Measurements from ENCODE around the gene PPP1R1C. TPM values are rescaled to one million over a fixed set of nuclear protein-coding genes. Genes with fewer than 3 reads are reported as not detected.
"Not testable (repeated sequence)": the region's sequence is repeated elsewhere in the genome, so short reads cannot be mapped to it uniquely, and the experiment has no call there.

The PPP1R1C gene
- total and polyA plus RNA-seq, 2 donors (not counting 1 experiment from before 2014, with no cell fraction given), result not detected

DNA sequence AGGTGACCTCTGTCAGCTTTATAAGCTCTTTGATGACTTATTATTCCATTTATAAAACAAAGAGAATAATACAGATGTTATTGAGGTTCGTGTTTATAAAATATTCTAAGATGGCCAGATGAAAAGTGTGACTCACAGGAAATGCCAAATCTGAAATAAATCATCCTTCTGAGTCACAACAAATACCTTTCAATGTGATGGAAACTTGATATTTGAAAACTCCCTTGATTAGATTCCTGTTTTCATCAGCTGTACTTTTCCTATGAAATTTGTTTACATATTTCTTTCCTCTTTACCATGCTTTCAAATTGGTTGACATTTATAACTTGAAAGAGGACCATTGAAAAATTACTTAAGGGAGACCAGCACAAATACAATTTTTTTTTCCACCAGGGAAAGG is 30.6 kb upstream of the PPP1R1C start:
- Mint-ChIP-seq H3K27me3 (peaks cover 15% of the 10 kb centered on the region), H3K9me3 (ENCODE audit: insufficient read depth) (no peaks in the 10 kb centered on the region), H3K4me1 (peaks cover 7% of the 10 kb centered on the region), H3K27ac (no peak overlapping the region), H3K4me3 (no peak overlapping the region)
- H4K20me1 ChIP-seq (ENCODE audit: control insufficient read depth, insufficient read depth, low read length, poor library complexity, severe bottlenecking), result no peaks in the 10 kb centered on the region
- H3K9me3 ChIP-seq (ENCODE audit: control extremely low read depth in 1 of 3, control insufficient read depth in 2 of 3, insufficient read depth in 1 of 3, low read length in 2 of 3), result no peaks in the 10 kb centered on the region
- DNase-seq (no peak), ATAC-seq (ENCODE audit: low read depth) (no peak)
- H3K27me3 ChIP-seq (replicated peaks in 1 of 4; ENCODE audit: control extremely low read depth in 1 of 4, control insufficient read depth in 3 of 4, insufficient read depth in 4 of 4, low read length in 3 of 4), result no peaks in the 10 kb centered on the region
- intact Hi-C loops (cut with micrococcal nuclease), result no loop called here
- H3K9ac ChIP-seq (ENCODE audit: low read length), result no peak overlapping the region
- CTCF ChIA-PET, result interaction anchor here (0.7 to 2.4 kb wide), 9 partner anchors 9 to 896 kb away, joined by 3 to 14 read pairs (median 5); no protein-coding TSS in a partner anchor
- peaks cover 0 to 3% of the 10 kb centered on the region in 2 donors for H3K4me1 ChIP-seq (ENCODE audit: control insufficient read depth in 2 of 2, insufficient read depth in 2 of 2, low read length in 2 of 2)
- H3K36me3 ChIP-seq (replicated peaks in 1 of 2; ENCODE audit: control extremely low read depth in 1 of 2, control insufficient read depth in 1 of 2, extremely low read depth in 1 of 2, insufficient read depth in 2 of 2, low read length in 1 of 2), result no peaks in the 10 kb centered on the region
- POLR2A ChIA-PET, result no interaction called here
- H3K4me3 ChIP-seq (ENCODE audit: control extremely low read depth in 1 of 5, extremely low read depth in 1 of 5, insufficient read depth in 1 of 5, low read depth in 2 of 5, low read length in 4 of 5), result no peak overlapping the region
- no peaks in the 10 kb centered on the region for H3K79me2 ChIP-seq (ENCODE audit: control insufficient read depth, insufficient read depth, low read length)
- no peak for TF ChIP-seq EZH2 (IDR thresholded peaks at IDR 0.05; ENCODE audit: borderline replicate concordance, insufficient read depth, low read depth, low read length, poor library complexity, severe bottlenecking)
- TF ChIP-seq, protein P1, sequence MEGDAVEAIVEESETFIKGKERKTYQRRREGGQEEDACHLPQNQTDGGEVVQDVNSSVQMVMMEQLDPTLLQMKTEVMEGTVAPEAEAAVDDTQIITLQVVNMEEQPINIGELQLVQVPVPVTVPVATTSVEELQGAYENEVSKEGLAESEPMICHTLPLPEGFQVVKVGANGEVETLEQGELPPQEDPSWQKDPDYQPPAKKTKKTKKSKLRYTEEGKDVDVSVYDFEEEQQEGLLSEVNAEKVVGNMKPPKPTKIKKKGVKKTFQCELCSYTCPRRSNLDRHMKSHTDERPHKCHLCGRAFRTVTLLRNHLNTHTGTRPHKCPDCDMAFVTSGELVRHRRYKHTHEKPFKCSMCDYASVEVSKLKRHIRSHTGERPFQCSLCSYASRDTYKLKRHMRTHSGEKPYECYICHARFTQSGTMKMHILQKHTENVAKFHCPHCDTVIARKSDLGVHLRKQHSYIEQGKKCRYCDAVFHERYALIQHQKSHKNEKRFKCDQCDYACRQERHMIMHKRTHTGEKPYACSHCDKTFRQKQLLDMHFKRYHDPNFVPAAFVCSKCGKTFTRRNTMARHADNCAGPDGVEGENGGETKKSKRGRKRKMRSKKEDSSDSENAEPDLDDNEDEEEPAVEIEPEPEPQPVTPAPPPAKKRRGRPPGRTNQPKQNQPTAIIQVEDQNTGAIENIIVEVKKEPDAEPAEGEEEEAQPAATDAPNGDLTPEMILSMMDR (IDR thresholded peaks at IDR 0.05), result no peak
- no peak overlapping the region for H3K27ac ChIP-seq (ENCODE audit: low read length in 2 of 2)
- H2AFZ ChIP-seq (ENCODE audit: insufficient read depth, low read depth, low read length, poor library complexity, severe bottlenecking), result no peak overlapping the region
- no peak overlapping the region for H3K4me2 ChIP-seq (replicated peaks; ENCODE audit: low read depth, low read length, poor library complexity, severe bottlenecking)
- no CpG with 5 or more reads among the region's 1 CpG for WGBS (ENCODE audit: insufficient coverage)

DNA sequence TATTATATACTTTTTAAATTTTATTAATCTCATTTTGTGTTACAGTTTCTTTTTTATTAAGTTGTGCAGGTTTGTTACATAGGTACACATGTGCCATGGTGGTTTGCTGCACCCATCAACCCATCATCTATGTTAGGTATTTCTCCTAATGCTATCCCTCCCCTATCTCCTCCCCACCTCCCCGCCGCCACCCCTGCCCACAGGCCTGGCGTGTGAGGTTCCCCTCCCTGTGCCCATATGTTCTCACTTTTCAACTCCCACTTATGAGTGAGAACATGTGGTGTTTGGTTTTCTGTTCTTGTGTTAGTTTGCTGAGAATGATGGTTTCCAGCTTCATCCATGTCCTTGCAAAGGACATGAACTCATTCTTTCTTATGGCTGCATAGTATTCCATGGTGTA is 29.8 kb upstream of the PPP1R1C start:
- H3K36me3 ChIP-seq (replicated peaks in 1 of 2; ENCODE audit: control extremely low read depth in 1 of 2, control insufficient read depth in 1 of 2, extremely low read depth in 1 of 2, insufficient read depth in 2 of 2, low read length in 1 of 2); H3K4me1 ChIP-seq (ENCODE audit: control insufficient read depth in 2 of 2, insufficient read depth in 2 of 2, low read length in 2 of 2); H3K27ac Mint-ChIP-seq; ATAC-seq (ENCODE audit: low read depth); H3K9me3 ChIP-seq (ENCODE audit: control extremely low read depth in 1 of 3, control insufficient read depth in 2 of 3, insufficient read depth in 1 of 3, low read length in 2 of 3); H3K4me3 ChIP-seq (ENCODE audit: control extremely low read depth in 1 of 5, extremely low read depth in 1 of 5, insufficient read depth in 1 of 5, low read depth in 2 of 5, low read length in 4 of 5); H4K20me1 ChIP-seq (ENCODE audit: control insufficient read depth, insufficient read depth, low read length, poor library complexity, severe bottlenecking); H3K9ac ChIP-seq (ENCODE audit: low read length); H3K4me2 ChIP-seq (replicated peaks; ENCODE audit: low read depth, low read length, poor library complexity, severe bottlenecking); CTCF ChIA-PET; POLR2A ChIA-PET; H3K9me3 Mint-ChIP-seq (ENCODE audit: insufficient read depth); H3K4me1 Mint-ChIP-seq; H3K27me3 ChIP-seq (replicated peaks in 1 of 4; ENCODE audit: control extremely low read depth in 1 of 4, control insufficient read depth in 3 of 4, insufficient read depth in 4 of 4, low read length in 3 of 4); H2AFZ ChIP-seq (ENCODE audit: insufficient read depth, low read depth, low read length, poor library complexity, severe bottlenecking); H3K27ac ChIP-seq (ENCODE audit: low read length in 2 of 2); intact Hi-C loops (cut with micrococcal nuclease); H3K4me3 Mint-ChIP-seq; H3K79me2 ChIP-seq (ENCODE audit: control insufficient read depth, insufficient read depth, low read length); DNase-seq: not testable (repeated sequence)
- no CpG with 5 or more reads among the region's 3 CpGs for WGBS (ENCODE audit: insufficient coverage)
- peaks cover 15% of the 10 kb centered on the region for H3K27me3 Mint-ChIP-seq
